ENCODE results near the gene NAA35.
"Not testable (repeated sequence)": the region's sequence is repeated elsewhere in the genome, so short reads cannot be mapped to it uniquely, and the experiment has no call there.

Gene NAA35

GRCh38 chr9:85944672-85945071, 3.7 kb downstream of the NAA35 start:
- DNase-seq (ENCODE audit: low spot score): no peak

- DNase-seq (ENCODE audit: low spot score): no peak
Observed at GRCh38 chr9:85949586-85950335, 8.8 kb downstream of the NAA35 start.

- DNase-seq (ENCODE audit: low spot score): no peak
Observed at GRCh38 chr9:85959955-85960354, 19.0 kb downstream of the NAA35 start.

GRCh38 chr9:85960688-85961093, 19.7 kb downstream of the NAA35 start:
- no peak for DNase-seq (ENCODE audit: low spot score)

- no peak for DNase-seq (ENCODE audit: low spot score)
Observed at GRCh38 chr9:85964526-85964925, 23.6 kb downstream of the NAA35 start.

- no peak for DNase-seq (ENCODE audit: low spot score)
Observed at GRCh38 chr9:85964949-85965348, 24.0 kb downstream of the NAA35 start.

- no peak for DNase-seq (ENCODE audit: low spot score)
Observed at GRCh38 chr9:85969727-85970126, 28.8 kb downstream of the NAA35 start.

- no peak for DNase-seq (ENCODE audit: low spot score)
Observed at GRCh38 chr9:85971731-85972130, 30.8 kb downstream of the NAA35 start.

- no peak for DNase-seq (ENCODE audit: low spot score)
Observed at GRCh38 chr9:85973238-85973637, 32.3 kb downstream of the NAA35 start.

GRCh38 chr9:85974055-85974547, 33.2 kb downstream of the NAA35 start:
- not testable (repeated sequence) for DNase-seq (ENCODE audit: low spot score)

- no peak for DNase-seq (ENCODE audit: low spot score)
Observed at GRCh38 chr9:85978496-85978895, 37.5 kb downstream of the NAA35 start.

GRCh38 chr9:85981369-85981768, 40.4 kb downstream of the NAA35 start:
- no peak for DNase-seq (ENCODE audit: low spot score)

- no peak for DNase-seq (ENCODE audit: low spot score)
Observed at GRCh38 chr9:85984457-85984856, 43.5 kb downstream of the NAA35 start.

- no peak for DNase-seq (ENCODE audit: low spot score)
Observed at GRCh38 chr9:85987236-85987635, 46.3 kb downstream of the NAA35 start.

- DNase-seq (ENCODE audit: low spot score): no peak
Observed at GRCh38 chr9:85994191-85994590, 53.2 kb downstream of the NAA35 start.

GRCh38 chr9:85995097-85995496, 54.2 kb downstream of the NAA35 start:
- DNase-seq (ENCODE audit: low spot score): no peak

- no peak for DNase-seq (ENCODE audit: low spot score)
Observed at GRCh38 chr9:85995599-85995998, 54.7 kb downstream of the NAA35 start.

GRCh38 chr9:86005253-86005775, 64.4 kb downstream of the NAA35 start:
- DNase-seq (ENCODE audit: low spot score): no peak

- no peak for DNase-seq (ENCODE audit: low spot score)
Observed at GRCh38 chr9:86009133-86009532, 68.2 kb downstream of the NAA35 start.

- no peak for DNase-seq (ENCODE audit: low spot score)
Observed at GRCh38 chr9:86020731-86021130, 79.8 kb downstream of the NAA35 start.

GRCh38 chr9:86021166-86021565, 80.2 kb downstream of the NAA35 start:
- no peak for DNase-seq (ENCODE audit: low spot score)

GRCh38 chr9:86022687-86023266, 81.8 kb downstream of the NAA35 start:
- DNase-seq (ENCODE audit: low spot score): no peak

GRCh38 chr9:86027767-86028166, 86.8 kb downstream of the NAA35 start:
- DNase-seq (ENCODE audit: low spot score): no peak

All from kidney capillary endothelial cell (primary cell).